HG02642 (cell line): Measurements from ENCODE around the gene SMARCD2.
"Not testable (repeated sequence)": the region's sequence is repeated elsewhere in the genome, so short reads cannot be mapped to it uniquely, and the experiment has no call there.

Source experiments
- ATAC-seq: cut with Tn5 transposase; IDR thresholded peaks from one replicate; pipeline ENCODE4 v1.9.1; 2021; ENCODE audit warnings: mild to moderate bottlenecking; ENCODE audit not compliant: unreplicated experiment, poor library complexity

The SMARCD2 gene

DNA sequence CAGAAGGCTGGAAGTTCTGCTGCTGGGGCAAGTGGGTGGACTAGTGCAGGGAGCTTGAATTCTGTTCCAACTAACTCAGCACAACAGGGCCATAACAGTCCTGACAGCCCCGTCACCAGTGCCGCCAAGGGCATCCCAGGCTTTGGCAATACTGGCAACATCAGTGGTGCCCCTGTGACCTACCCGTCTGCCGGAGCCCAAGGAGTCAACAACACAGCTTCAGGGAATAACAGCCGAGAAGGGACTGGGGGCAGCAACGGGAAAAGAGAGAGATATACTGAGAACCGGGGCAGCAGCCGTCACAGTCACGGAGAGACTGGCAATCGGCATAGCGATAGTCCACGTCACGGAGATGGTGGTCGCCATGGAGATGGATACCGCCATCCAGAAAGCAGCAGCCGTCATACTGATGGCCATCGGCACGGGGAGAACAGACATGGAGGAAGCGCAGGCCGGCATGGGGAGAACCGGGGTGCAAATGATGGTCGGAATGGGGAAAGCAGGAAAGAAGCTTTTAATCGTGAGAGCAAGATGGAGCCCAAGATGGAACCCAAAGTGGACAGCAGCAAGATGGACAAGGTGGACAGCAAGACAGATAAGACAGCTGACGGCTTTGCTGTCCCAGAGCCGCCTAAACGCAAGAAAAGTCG lies 24.6 kb downstream of the SMARCD2 start:
- no peak for ATAC-seq

DNA sequence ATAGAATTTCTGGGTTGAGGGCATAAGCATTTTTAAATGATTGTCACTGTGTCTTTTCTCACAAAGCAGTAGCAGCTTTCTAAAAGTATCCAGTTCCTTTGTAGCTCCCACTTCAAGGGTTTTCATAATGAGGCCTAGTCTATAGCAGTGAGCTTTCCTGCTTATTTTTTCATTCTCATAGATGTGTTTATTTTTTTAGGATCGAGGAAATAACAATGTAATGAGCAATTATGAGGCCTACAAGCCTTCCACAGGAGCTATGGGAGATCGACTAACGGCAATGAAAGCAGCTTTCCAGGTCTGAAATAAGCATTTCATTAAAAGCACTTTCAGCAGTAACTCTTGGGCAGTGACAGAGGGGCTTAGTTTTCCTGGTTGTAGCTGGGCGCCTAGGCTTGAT lies 25.8 kb downstream of the SMARCD2 start:
- ATAC-seq = no peak

DNA sequence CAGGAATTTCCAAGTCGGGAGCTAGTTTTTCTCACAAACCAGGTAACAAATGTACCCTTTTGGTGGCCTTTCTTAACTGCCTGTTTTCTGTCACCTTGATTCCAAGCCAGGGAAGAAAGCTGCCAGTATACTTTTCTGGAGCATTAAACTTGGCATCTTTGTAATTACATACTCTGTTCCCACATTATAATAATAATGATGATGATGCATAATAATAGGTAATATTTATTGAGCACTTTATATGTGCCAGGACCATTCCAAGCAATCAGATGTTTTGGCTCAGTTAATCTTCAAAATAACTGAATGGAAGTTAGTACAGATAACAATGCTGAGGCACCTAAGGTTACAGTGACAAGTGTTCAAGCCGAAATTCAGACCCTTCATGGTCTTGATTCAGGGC lies 26.4 kb downstream of the SMARCD2 start:
- no peak for ATAC-seq

DNA sequence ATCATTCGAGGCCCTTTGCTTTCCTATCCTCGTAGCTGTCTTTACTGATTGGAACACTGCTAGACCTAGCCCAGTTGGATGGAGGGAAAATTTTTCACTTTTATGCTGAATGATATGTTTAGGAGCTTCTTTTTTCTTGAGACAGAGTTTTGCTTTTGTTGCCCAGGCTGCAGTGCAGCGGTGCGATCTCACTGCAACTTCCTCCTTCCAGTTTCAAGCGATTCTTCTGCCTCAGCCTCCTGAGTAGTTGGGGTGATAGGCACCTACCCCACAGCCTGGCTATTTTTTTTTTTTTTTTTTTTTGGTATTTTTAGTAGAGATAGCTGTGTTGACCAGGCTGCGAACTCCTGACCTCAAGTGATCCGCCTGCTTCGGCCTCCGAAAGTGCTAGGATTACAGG lies 32.5 kb downstream of the SMARCD2 start:
- no peak for ATAC-seq

DNA sequence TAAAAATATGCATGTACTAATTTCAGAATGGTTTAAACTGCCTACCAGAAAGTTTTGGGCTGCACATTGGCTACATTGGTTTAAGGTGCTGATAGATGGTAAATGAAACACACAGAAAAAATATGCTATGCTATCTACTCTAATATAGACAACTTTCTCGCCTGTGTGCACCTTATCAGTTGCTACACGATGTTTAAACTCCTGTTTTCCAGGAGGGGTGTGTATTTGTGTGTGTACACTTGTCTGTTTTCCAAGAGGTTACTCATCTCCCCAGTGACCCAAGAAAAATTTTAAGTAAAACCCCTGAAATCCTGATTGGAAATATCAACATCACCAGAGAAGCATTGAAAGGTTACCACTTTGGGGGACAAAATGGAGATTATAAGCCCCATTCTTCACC lies 36.9 kb downstream of the SMARCD2 start:
- ATAC-seq = no peak

DNA sequence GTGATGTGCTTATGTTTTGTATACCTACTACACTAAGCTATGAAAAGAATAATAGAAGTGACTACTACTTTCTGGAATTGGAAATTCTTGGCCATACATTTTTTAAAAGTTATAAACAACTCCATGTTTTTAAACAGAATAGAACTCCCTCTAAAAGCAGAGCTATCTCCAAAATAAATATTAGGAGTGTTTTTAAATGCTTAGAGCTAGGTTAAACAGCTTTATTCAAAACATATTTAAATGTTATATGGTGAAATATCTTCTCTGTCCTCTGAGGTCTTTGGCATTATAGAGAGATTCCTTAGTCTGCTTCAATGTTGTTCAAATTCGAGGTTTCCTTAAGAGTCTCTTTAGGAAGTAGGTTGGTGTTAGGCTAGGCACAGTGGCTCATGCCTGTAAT lies 38.2 kb downstream of the SMARCD2 start:
- ATAC-seq = no peak

DNA sequence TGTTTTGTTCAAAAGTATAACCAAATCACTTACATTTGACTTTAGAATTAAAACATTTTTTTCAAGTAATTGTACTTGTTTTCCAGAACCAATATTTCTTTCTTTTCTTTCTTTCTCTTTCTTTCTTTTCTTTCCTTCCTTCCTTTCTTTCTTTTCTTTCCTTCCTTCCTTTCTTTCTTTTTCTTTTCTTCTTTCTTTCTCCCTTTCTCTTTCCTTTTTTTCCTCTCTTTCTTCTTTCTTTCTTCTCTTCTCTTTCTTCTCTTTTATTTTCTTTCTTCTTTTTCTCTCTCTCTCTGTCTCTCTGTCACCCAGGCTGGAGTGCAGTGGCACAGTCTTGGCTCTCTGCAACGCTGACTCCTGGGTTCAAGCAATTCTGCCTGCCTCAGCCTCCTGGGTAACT lies 41.7 kb downstream of the SMARCD2 start:
- ATAC-seq = no peak

DNA sequence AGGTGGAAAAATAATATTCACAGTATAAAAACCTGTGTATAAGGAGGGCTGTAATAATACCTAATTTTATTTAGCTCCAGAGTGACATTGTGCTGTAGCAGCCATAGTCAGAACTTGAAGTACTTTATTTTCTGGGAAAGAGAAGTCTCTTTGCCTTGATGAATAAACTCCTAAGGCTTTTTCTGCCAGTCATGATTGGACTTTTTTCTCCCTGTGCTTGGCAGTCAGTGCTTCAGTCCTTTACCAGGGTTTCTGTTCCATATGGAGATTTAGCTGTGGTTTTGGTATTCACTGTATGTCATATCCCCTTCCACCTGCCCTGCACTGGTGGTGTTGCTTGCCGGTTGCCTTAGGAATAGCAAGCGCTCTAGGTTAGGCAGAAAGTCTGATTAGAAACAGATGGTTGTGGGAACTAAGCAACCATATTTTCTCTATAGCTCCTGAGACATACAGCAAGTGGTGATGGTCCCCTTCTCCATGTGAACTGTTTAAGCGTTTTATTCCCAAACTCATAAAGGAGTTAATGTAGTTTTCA lies 43.8 kb downstream of the SMARCD2 start:
- ATAC-seq = no peak

DNA sequence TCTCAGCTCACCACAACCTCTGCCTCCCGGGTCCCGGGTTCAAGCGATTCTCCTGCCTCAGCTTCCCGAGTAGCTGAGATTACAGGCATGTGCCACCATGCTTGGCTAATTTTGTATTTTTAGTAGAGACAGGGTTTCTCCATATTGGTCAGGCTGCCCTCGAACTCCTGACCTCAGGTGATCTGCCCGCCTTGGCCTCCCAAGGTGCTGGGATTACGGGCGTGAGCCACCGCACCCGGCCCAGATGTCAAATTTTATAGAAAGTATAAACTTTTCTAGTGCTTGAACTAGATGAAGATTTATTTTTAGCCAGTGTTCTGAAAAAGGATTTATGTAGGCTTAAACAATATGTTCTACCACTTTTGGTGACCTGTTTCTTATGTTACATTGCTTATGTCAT lies 46.1 kb downstream of the SMARCD2 start:
- ATAC-seq = not testable (repeated sequence)

DNA sequence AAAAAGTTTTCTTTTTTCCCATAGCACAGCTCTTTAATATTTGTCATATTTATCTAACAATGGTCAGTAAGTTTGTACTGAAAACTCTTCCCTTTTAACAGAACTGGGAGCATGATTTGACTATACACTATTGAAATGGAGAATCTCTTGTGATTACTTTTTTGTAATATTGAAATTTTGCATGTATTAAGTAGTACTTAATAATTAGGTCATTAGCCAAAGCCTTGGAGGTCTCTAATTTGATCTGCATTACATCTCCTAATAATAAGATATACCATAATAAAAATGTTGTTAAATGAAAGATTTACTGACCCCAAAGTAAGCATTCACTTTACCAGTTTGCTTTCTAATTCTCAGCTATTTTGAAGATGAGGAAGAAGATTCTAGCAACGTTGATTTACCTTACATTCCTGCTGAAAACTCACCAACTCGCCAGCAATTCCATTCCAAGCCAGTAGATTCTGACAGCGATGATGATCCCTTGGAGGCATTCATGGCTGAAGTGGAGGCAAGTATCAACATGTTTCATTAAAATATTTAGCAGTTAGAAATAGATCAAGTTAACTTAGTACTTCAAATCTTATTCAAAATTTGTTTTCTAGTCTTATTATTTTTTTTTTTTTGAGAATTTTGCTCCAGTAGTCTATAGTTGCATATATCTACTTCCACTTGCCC lies 50.3 kb downstream of the SMARCD2 start:
- no peak for ATAC-seq

DNA sequence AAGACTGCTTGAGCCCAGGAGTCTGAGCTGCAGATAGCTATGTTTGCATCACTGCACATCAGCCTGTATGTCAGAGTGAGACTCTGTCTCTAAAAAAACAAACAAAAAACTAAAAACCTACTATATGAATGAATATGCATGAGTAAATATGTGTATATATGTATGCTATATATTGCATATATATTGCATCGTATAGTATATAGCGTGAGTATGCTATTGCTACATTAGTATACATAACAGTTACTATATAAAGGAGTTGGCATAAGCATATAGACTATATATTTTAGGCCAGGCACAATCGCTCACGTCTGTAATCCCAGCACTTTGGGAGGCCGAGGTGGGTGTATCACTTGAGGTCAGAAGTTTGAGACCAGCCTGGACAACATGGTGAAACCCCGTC lies 52.4 kb downstream of the SMARCD2 start:
- ATAC-seq = no peak

DNA sequence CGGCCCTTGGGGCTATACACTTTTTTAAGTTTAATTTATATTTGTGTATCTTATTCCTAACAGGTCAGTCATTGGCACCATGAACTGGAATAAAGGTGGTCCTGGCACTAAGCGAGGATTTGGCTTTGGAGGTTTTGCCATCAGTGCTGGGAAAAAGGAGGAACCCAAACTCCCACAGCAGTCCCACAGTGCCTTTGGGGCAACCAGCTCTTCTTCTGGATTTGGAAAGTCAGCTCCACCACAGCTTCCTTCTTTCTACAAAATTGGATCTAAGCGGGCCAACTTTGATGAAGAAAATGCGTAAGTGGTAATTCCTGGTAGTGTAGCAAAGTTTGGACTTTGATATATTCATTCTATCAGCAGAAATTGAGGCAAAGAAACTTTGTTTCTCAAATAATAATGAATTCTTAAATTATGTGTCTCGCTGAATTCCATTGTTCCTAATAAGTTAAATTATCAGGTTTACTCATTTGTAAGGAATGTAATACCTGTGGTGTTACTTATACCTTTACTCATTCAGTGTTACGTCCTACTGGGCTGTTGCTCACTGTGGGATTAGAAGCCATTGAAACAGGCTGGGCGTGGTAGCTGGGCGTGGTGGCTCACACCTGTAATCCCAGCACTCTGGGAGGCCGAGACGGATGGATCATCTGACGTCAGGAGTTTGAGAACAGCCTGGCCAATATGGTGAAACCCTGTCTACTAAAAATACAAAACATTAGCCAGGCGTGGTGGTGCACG lies 55.3 kb downstream of the SMARCD2 start:
- no peak for ATAC-seq

DNA sequence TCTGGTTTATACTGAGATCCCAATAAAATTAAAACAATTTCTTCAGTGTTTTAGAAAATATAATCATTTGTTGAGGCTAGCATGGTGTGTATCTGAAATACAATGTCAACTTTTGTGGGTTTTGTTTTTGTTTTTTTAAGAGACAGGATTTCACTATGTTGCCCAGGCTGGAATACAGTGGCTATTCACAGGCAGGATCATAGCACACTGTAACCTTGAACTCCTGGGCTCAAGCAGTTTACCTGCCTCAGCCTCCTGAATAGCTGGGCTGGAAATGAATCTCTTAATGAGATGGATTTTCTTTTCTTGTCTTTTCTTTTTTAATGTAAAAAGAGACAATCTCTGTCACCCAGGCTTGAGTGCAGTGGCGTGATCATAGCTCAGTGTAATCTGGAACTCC lies 56.4 kb downstream of the SMARCD2 start:
- no peak for ATAC-seq

DNA sequence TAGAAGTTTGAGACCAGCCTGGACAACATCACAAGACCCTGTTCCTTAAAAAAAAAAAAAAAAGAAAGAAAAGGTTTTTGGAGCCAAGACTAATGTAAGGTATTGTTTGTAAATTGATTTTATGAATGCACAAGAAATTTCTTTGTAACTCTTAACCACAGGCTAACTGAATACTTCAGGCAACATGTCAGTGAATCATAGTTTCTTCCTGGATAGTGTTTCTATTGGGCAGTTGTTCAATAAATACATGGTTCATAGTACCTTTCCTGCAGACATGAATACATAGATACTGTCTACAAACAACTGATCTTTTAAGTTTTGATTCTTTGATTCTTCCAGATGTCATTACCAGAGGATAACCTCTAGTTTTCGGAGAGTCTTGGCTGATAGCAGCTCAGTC lies 56.9 kb downstream of the SMARCD2 start:
- ATAC-seq = no peak

DNA sequence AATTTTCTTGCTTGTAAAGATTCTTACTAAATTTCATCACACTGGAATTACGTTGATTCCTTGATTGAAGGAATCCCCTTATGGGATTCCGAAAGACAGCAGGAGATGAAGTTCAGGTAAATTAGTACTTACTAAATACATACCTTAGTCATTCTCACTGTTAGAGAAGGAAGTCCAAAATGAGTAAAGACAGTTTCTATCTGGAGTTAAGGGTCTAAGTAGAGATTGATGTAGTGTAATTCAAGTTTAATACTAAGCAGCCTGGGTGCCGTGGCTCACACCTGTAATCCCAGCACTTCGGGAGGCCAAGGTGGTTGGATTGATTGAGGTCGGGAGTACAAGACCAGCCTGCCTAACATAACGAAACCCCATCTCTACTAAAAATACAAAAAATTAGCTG lies 59.0 kb downstream of the SMARCD2 start:
- ATAC-seq = no peak
